Transverse colon (tissue), 4 donors: ENCODE results near the gene CIAO2A. TPM values are rescaled to one million over a fixed set of nuclear protein-coding genes. Genes with fewer than 3 reads are reported as not detected.

Experiments used
- DNase-seq: peaks from one replicate; pipeline ENCODE4 v3.0.0-alpha.2; 2019
- H3K27ac ChIP-seq, 4 donors: fragments of 200-600 bp; sonication (generic); 2 replicates each; pipeline ENCODE4 v1.5.1; 2016 to 2018; ENCODE audit warnings: inconsistent platforms in 4 of 4
- H3K27me3 ChIP-seq: fragments of 200-600 bp; sonication (generic); 2 replicates; pipeline ENCODE4 v1.5.1; 2017; ENCODE audit warnings: inconsistent platforms
- H3K36me3 ChIP-seq, 4 donors: fragments of 200-600 bp; sonication (generic); 2 replicates each; pipeline ENCODE4 v1.5.1; 2017 to 2019; ENCODE audit warnings: inconsistent platforms in 4 of 4
- H3K4me1 ChIP-seq, 4 donors: fragments of 200-600 bp; sonication (generic); 2 replicates each; pipeline ENCODE4 v1.5.1; 2017 to 2020; ENCODE audit warnings: inconsistent platforms in 4 of 4
- H3K4me3 ChIP-seq, 4 donors: fragments of 200-600 bp; sonication (generic); 1 replicate in 1 of 4; 2 replicates in 3 of 4; pipeline versions ENCODE4 v1.5.1 to v1.6.1; 2017 to 2019; ENCODE audit warnings: inconsistent platforms in 4 of 4
- H3K9me3 ChIP-seq, 2 donors: fragments of 200-600 bp; sonication (generic); 2 replicates each; pipeline ENCODE4 v1.5.1; 2017 to 2019; ENCODE audit warnings: inconsistent platforms in 2 of 2
- CTCF ChIP-seq, 5 experiments: fragments of 200-600 bp in 3 of 5; fragments of 450-650 bp in 2 of 5; sonication (generic) in 3 of 5; IDR thresholded peaks; 1 replicate in 2 of 5; 2 replicates in 3 of 5; pipeline ENCODE4 v1.5.1; 2016 to 2017; ENCODE audit warnings: antibody characterized with exemption in 5 of 5, inconsistent platforms in 3 of 5, mild to moderate bottlenecking in 2 of 5, moderate library complexity in 1 of 5
- EP300 ChIP-seq: sonication (generic); formaldehyde crosslinking; IDR thresholded peaks from one replicate; pipeline ENCODE4 v1.6.1; 2017; ENCODE audit warnings: antibody characterized with exemption, low read depth
- POLR2A ChIP-seq: fragments of 450-650 bp; IDR thresholded peaks from one replicate; pipeline ENCODE4 v1.6.1; 2016; ENCODE audit warnings: antibody characterized with exemption, mild to moderate bottlenecking, moderate library complexity
- POLR2AphosphoS5 ChIP-seq, 3 donors: sonication (generic); formaldehyde crosslinking; IDR thresholded peaks; one replicate each; pipeline ENCODE4 v1.6.1; 2016; ENCODE audit warnings: antibody characterized with exemption in 3 of 3
- WGBS, 2 donors: methylation state at CpG; one replicate each; pipeline ENCODE4 v1.1.5; 2018; ENCODE audit warnings: low coverage in 1 of 2; 5-methylcytosine and 5-hydroxymethylcytosine counted together
- in situ Hi-C, 4 donors: fragments of 200-750 bp; cut with MboI; loops; one replicate each; pipeline versions ENCODE4 v1.15.0 to v1.15.1; 2017; ENCODE audit warnings: low sequenced_read_pairs in 3 of 4, low pct_ligation_motif_present in 1 of 4, low pct_unique_long_range_greater_than_20kb in 1 of 4
- intact Hi-C: fragments of 100-400 bp; cut with DNase I; formaldehyde crosslinking; loops from one replicate; pipeline ENCODE4 v1.15.1; 2023; ENCODE audit warnings: low total_unique reads
- total RNA-seq, 4 donors: library from RNA; depleted of rRNA; stranded (reverse); fragments of >200 nt; gene quantifications; one replicate each; pipeline ENCODE4 v1.1.0, GENCODE V29; 2016

Gene CIAO2A
- total RNA-seq, 4 donors from 2014 or later: 28.1 to 160 (median 104) TPM

- 61 to 70% methylated on average over 3 to 8 of the region's 8 CpGs for WGBS, 2 donors
- H3K4me1 ChIP-seq: peaks cover 0 to 25% (median 11%) of the 10 kb centered on the region in 4 donors
- no peak for TF ChIP-seq POLR2A
- no peak for TF ChIP-seq CTCF (IDR thresholded peaks at IDR 0.05)
- TF ChIP-seq EP300: no peak
- TF ChIP-seq POLR2AphosphoS5 (IDR thresholded peaks at IDR 0.05): no peak
Observed at GRCh38 chr15:64029110-64029509, 64.5 kb downstream of the CIAO2A start.

GRCh38 chr15:64026591-64026990 lies 67.0 kb downstream of the CIAO2A start:
- WGBS, 2 donors: 80 to 88% methylated on average over 2 to 4 of the region's 4 CpGs

More at GRCh38 chr15:64029110-64029509, 64.5 kb downstream of the CIAO2A start:
- H3K4me3 ChIP-seq: no peak overlapping the region
- no peak for DNase-seq
- no peak overlapping the region for H3K27ac ChIP-seq
- intact Hi-C loops: no loop called here
- no peaks in the 10 kb centered on the region for H3K9me3 ChIP-seq
- no peaks in the 10 kb centered on the region for H3K36me3 ChIP-seq
- in situ Hi-C loops: no loop called here
- H3K27me3 ChIP-seq: no peaks in the 10 kb centered on the region

GRCh38 chr15:64024172-64025050 lies 69.2 kb downstream of the CIAO2A start:
- TF ChIP-seq EP300: no peak
- peak in 1 of 5 experiments; percentile 3 for TF ChIP-seq CTCF (IDR thresholded peaks at IDR 0.05)
- no peak for TF ChIP-seq POLR2AphosphoS5 (IDR thresholded peaks at IDR 0.05)
- H3K27ac ChIP-seq: peak overlapping the region; percentile 59 to 75 (median 68)
- no peaks in the 10 kb centered on the region for H3K27me3 ChIP-seq
- no peak overlapping the region for H3K4me3 ChIP-seq
- in situ Hi-C loops (no loop called here), intact Hi-C loops (no loop called here)
- no peaks in the 10 kb centered on the region for H3K36me3 ChIP-seq
- DNase-seq: peak; percentile 17
- 83 to 90% methylated on average over 2 to 5 of the region's 5 CpGs for WGBS, 2 donors
- H3K9me3 ChIP-seq: no peaks in the 10 kb centered on the region
- H3K4me1 ChIP-seq: peaks cover 10 to 59% (median 35%) of the 10 kb centered on the region in 4 donors

More at GRCh38 chr15:64026591-64026990, 67.0 kb downstream of the CIAO2A start:
- no peak for TF ChIP-seq CTCF (IDR thresholded peaks at IDR 0.05)
- no peak for TF ChIP-seq POLR2AphosphoS5 (IDR thresholded peaks at IDR 0.05)
- no peak for TF ChIP-seq POLR2A
- no peak for TF ChIP-seq EP300
- no peaks in the 10 kb centered on the region for H3K36me3 ChIP-seq
- H3K4me1 ChIP-seq: peaks cover 5 to 47% (median 27%) of the 10 kb centered on the region in 4 donors
- no peaks in the 10 kb centered on the region for H3K9me3 ChIP-seq
- DNase-seq: peak; percentile 7
- peak overlapping the region in 1 of 4 donors; percentile 39 for H3K27ac ChIP-seq
- H3K4me3 ChIP-seq: no peak overlapping the region
- intact Hi-C loops: no loop called here
- no peaks in the 10 kb centered on the region for H3K27me3 ChIP-seq
- in situ Hi-C loops: no loop called here

- Histone ChIP-seq H3K27ac (peak overlapping the region; percentile 59 to 75 (median 68)), H3K4me1 (peaks cover 13 to 68% (median 39%) of the 10 kb centered on the region in 4 donors), H3K4me3 (no peak overlapping the region), H3K9me3 (no peaks in the 10 kb centered on the region), H3K27me3 (no peaks in the 10 kb centered on the region), H3K36me3 (no peaks in the 10 kb centered on the region)
- peak; percentile 46 for TF ChIP-seq EP300
- TF ChIP-seq POLR2A: peak; percentile 36
- TF ChIP-seq CTCF (IDR thresholded peaks at IDR 0.05): no peak
- peak in 2 of 3 donors; percentile 63 to 72 for TF ChIP-seq POLR2AphosphoS5 (IDR thresholded peaks at IDR 0.05)
- intact Hi-C loops (no loop called here), in situ Hi-C loops (no loop called here)
- 29 to 47% methylated on average over 1 of the region's 1 CpG for WGBS, 2 donors
- DNase-seq: peak; percentile 84
Observed at GRCh38 chr15:64023220-64023619, 70.4 kb downstream of the CIAO2A start.
